Activated CD4-positive, alpha-beta memory T cell treated with anti-CD3 and anti-CD28 coated beads for 36 hours (primary cell): Measurements from ENCODE around the gene DUSP9. TPM values are rescaled to one million over a fixed set of nuclear protein-coding genes. Genes with fewer than 3 reads are reported as not detected.
A peak's percentile ranks its signal among the peaks of the same experiment; 100 is the strongest.
"Not testable (repeated sequence)": the region's sequence is repeated elsewhere in the genome, so short reads cannot be mapped to it uniquely, and the experiment has no call there.

Experiments
- CTCF ChIA-PET: fragments of 350-600 bp; sonication (Branson Sonifier 250); formaldehyde crosslinking; loops from one replicate; lab custom pipeline; 2021; ENCODE audit warnings: antibody characterized with exemption, inconsistent platforms; lab: Charles Lee
- POLR2A ChIA-PET: fragments of 350-600 bp; sonication (Branson Sonifier 250); formaldehyde crosslinking; loops from one replicate; lab custom pipeline; 2021; ENCODE audit warnings: antibody characterized with exemption; lab: Charles Lee
- DNase-seq: peaks from one replicate; pipeline ENCODE4 v3.0.0-alpha.2; 2020
- H3K27ac Mint-ChIP-seq: one replicate; pipeline ENCODE4 v1.8.0; 2021; ENCODE audit warnings: mixed read lengths
- H3K27me3 Mint-ChIP-seq: one replicate; pipeline ENCODE4 v1.8.0; 2021; ENCODE audit warnings: mixed read lengths
- H3K36me3 Mint-ChIP-seq: one replicate; pipeline ENCODE4 v1.8.0; 2021; ENCODE audit warnings: mixed read lengths
- H3K4me1 Mint-ChIP-seq: one replicate; pipeline ENCODE4 v1.8.0; 2021; ENCODE audit warnings: low read depth, mixed read lengths
- H3K4me3 Mint-ChIP-seq: one replicate; pipeline ENCODE4 v1.8.0; 2021; ENCODE audit warnings: mild to moderate bottlenecking, mixed read lengths
- H3K9me3 Mint-ChIP-seq: one replicate; pipeline ENCODE4 v1.8.0; 2021; ENCODE audit warnings: mixed read lengths
- intact Hi-C: fragments of 100-400 bp; cut with micrococcal nuclease; formaldehyde crosslinking; loops from one replicate; pipeline ENCODE4 v1.15.1; 2023
- total RNA-seq, 2 experiments: library from RNA; stranded (reverse); gene quantifications; one replicate each; pipeline ENCODE4 v1.2.3, GENCODE V29; 2021

DUSP9 gene
- total RNA-seq, 2 experiments from 2014 or later = 0.12 to 0.26 TPM

DNA sequence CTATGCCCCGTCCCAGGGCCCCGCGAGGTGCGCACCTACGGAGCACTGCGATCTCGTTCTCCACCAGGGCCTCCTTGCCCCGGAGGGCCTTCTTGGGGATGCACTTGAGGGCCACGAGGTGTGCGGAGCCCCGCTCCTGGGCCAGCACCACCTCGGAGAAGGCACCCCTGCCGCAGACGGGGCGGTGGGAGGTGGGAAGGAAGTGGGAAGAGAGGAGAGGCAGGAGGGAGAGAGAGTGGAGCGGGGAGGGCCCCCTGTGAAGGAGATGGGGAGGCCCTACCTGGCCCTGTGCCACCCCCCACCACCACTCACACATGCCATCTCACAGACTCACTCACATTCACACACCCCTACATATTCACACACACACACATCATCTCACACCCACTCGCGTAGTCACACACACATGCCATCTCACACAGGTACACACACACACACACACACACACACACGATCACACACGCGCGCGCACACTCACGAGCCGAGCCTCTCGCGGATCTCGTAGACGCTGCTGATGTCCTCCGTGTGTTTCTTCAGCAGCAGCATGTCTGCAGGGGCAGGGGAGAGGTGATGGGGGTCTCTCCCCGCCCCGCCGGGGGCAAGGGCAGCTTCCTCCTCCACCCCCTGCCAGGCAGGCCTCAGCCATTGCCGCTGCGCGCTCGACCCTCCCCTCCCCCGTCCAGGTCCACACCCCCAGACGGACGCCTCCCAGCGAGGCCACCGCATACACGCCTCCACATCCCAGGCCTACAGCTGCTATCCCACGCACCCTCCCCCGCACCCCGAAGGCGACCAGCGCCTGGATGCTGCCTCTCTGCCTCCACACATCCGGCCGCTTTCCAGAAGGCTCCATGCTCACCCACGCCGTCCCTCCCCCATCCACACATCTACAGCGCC is 25.8 kb downstream of the DUSP9 start:
- intact Hi-C loops = no loop called here
- no peak overlapping the region for H3K4me3 Mint-ChIP-seq
- H3K27me3 Mint-ChIP-seq = peaks cover 18% of the 10 kb centered on the region
- peaks cover 4% of the 10 kb centered on the region for H3K4me1 Mint-ChIP-seq
- no peak for DNase-seq
- H3K27ac Mint-ChIP-seq = no peak overlapping the region
- ChIA-PET POLR2A (no interaction called here), CTCF (no interaction called here)
- no peaks in the 10 kb centered on the region for H3K36me3 Mint-ChIP-seq
- no peaks in the 10 kb centered on the region for H3K9me3 Mint-ChIP-seq

DNA sequence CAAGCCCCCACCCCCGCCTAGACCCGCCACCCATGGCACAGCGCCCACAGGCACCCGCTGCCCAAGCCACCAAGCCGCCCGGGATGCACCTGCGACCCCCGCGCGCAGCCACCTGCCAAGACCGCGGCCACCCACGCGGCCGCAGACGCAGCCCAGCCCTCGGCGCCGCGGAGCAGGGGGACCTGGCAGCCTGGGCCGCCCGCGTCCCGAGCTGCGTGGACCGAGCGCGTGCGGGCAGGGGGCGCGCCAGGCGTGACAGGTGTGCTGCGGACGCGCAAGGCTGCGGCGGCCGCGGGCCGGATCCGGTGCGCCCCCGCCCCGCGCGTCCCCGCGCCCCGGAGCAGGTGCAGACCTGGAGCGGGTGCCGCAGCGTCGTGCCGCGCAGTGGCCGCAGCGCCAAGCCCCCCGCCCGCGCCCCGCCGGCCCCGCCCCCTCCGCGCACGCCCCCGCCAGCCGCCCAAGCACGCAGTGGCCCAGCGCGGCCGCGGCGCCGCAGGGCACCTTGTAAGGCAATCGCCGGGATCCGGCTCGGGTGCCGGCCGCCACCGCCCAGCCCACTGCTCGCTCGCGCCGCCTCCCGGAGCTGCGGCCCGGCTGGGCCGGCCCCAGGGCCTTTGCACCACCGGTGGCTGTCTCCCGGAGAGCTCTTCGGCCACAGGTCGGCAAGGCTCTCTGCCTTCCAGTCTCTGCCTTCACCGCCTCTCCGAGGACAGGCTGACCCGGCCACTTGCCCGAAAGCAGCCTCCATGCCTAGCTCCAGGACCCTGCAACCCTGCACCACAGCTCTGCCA is 26.6 kb downstream of the DUSP9 start, which contains the start of gene PNCK:
TSS of gene PNCK (minus strand) at position 386 of the 791 bp plus-strand sequence. CDS start 737 bp downstream, outside the sequence.
- CTCF ChIA-PET = no interaction called here
- intact Hi-C loops = no loop called here
- Mint-ChIP-seq H3K27me3 (peaks cover 20% of the 10 kb centered on the region), H3K4me3 (no peak within 1 kb of the TSS), H3K4me1 (peaks cover 4% of the 10 kb centered on the region), H3K27ac (no peak within 1 kb of the TSS), H3K36me3 (no peaks in the 10 kb centered on the region), H3K9me3 (no peaks in the 10 kb centered on the region)
- POLR2A ChIA-PET = no interaction called here
- no peak for DNase-seq

- H3K36me3 Mint-ChIP-seq = no peaks in the 10 kb centered on the region
- no peaks in the 10 kb centered on the region for H3K9me3 Mint-ChIP-seq
- peaks cover 4% of the 10 kb centered on the region for H3K4me1 Mint-ChIP-seq
- no peak overlapping the region for H3K4me3 Mint-ChIP-seq
- no peak overlapping the region for H3K27ac Mint-ChIP-seq
- H3K27me3 Mint-ChIP-seq = peaks cover 20% of the 10 kb centered on the region
- POLR2A ChIA-PET = no interaction called here
- no peak for DNase-seq
- CTCF ChIA-PET = no interaction called here
- intact Hi-C loops = no loop called here
Observed at GRCh38 chrX:153674219-153674851, 27.3 kb downstream of the DUSP9 start.

DNA sequence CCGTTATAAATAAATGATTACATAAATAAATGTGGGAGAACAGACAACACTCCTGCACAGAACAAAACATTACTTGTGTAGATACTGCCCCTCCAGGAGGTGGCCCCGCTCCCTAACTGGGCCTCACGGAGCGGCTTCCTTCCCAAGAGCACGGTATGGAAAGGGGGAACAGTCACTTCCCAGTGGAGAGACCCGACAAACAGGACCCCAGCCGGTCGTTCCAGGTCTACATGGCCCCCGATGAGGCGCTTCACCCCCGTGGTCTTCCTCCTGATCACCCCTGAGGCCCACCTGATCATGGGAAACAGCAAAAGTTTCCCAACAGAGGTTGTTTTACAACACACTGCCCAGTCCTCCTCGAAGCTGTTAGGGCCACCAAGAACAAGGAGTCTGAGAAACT is 34.2 kb downstream of the DUSP9 start:
- no peak overlapping the region for H3K27ac Mint-ChIP-seq
- H3K4me3 Mint-ChIP-seq = no peak overlapping the region
- no peaks in the 10 kb centered on the region for H3K9me3 Mint-ChIP-seq
- H3K4me1 Mint-ChIP-seq = no peaks in the 10 kb centered on the region
- ChIA-PET POLR2A (no interaction called here), CTCF (no interaction called here)
- H3K36me3 Mint-ChIP-seq = no peaks in the 10 kb centered on the region
- intact Hi-C loops = no loop called here
- H3K27me3 Mint-ChIP-seq = peaks cover 6% of the 10 kb centered on the region
- DNase-seq = no peak

- H3K36me3 Mint-ChIP-seq, H3K4me1 Mint-ChIP-seq, intact Hi-C loops, H3K27ac Mint-ChIP-seq, DNase-seq, H3K27me3 Mint-ChIP-seq, H3K9me3 Mint-ChIP-seq, POLR2A ChIA-PET, H3K4me3 Mint-ChIP-seq: not testable (repeated sequence)
- CTCF ChIA-PET = interaction anchor here (1.0 to 1.5 kb wide), 2 partner anchors 14 to 74 kb away, joined by 3 to 6 read pairs; no protein-coding TSS in a partner anchor
Observed at GRCh38 chrX:153683486-153683885, 36.5 kb downstream of the DUSP9 start.

- no peak for DNase-seq
- ChIA-PET POLR2A (no interaction called here), CTCF (interaction anchor here (0.9 to 1.5 kb wide), 4 partner anchors 15 to 75 kb away, joined by 3 to 6 read pairs (median 4); no protein-coding TSS in a partner anchor)
- Mint-ChIP-seq H3K36me3 (no peaks in the 10 kb centered on the region), H3K9me3 (no peaks in the 10 kb centered on the region), H3K4me1 (no peaks in the 10 kb centered on the region), H3K27ac (no peak overlapping the region), H3K4me3 (no peak overlapping the region), H3K27me3 (peaks cover 2% of the 10 kb centered on the region)
- intact Hi-C loops = no loop called here
Observed at GRCh38 chrX:153684467-153685155, 37.6 kb downstream of the DUSP9 start.

DNA sequence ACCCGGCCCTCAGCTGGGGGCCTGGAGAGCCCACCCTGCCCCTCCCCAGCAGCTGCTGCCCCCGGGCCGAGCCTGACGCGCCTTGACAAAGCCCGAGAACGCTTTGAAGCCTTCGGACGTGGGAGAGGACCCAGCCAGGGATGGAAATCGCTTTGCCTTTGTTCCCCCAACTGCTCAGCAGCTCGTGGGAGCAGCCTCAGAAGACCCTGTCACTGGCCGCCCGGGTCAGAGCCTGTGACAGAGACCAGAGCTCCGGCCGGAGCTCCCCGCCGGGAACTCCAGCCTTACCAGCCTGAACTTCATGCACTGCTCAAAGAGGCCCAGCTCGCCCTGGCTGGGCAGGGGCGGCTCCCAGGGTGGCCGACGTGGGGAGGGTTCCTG is 38.1 kb downstream of the DUSP9 start:
- Mint-ChIP-seq H3K4me1 (no peaks in the 10 kb centered on the region), H3K36me3 (no peaks in the 10 kb centered on the region), H3K9me3 (no peaks in the 10 kb centered on the region), H3K27me3 (peaks cover 4% of the 10 kb centered on the region), H3K4me3 (no peak overlapping the region), H3K27ac (no peak overlapping the region)
- DNase-seq = no peak
- ChIA-PET POLR2A (no interaction called here), CTCF (interaction anchor here (0.9 to 1.5 kb wide), 3 partner anchors 16 to 20 kb away, joined by 4 to 6 read pairs (median 5); no protein-coding TSS in a partner anchor)
- intact Hi-C loops = no loop called here

DNA sequence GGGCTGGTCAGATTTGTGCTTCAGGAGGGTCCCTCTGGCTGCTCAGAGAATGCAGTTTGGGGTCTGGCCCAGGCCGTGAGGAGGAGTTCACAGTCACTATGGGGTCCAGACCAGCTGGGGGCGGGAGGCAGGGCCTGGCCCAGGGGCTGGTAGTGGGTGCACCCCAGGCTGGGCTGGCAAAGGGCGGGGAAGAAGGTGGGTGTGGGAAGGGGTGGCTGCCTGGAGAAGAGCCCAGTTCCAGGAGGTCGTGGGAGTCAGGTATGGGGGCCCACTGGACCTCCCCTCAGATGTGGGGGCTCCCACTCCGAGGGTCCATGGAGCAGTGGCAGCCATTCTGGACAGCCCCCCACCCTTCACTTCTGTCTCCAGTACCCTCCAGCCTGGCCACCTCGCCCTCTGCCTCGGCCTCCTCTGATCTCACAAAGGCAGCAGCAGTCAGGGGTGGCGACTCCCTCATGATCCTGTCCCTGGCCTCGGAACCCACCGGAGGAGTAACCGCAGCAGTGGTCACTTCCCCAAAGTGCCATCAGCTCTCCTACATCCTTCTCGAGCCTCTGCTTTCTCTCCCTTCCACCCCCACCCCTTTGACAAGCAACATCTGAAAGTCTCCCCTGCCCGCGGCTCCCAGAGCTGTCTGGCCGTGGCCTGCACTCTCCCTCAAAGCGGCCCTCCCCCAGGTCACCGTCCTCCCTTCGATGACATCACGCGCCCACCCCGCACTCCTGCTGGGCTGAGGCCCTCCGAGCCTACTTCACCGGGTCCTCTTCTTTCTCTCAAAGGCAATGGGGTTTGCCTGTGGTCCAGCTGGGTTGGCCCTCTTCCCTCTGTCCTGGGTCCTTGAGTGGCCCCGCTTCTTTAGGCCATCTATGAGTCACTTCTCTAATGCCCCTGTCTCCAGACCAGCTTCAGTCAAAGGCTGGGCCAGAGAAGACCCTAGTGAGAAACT is 39.0 kb downstream of the DUSP9 start:
- Mint-ChIP-seq H3K27me3 (peaks cover 2% of the 10 kb centered on the region), H3K4me3 (no peak overlapping the region), H3K36me3 (no peaks in the 10 kb centered on the region), H3K9me3 (no peaks in the 10 kb centered on the region), H3K27ac (no peak overlapping the region), H3K4me1 (no peaks in the 10 kb centered on the region)
- no peak for DNase-seq
- ChIA-PET POLR2A (no interaction called here), CTCF (interaction anchor here (0.9 to 1.9 kb wide), 4 partner anchors 18 to 23 kb away, joined by 4 to 10 read pairs (median 6); no protein-coding TSS in a partner anchor)
- intact Hi-C loops = no loop called here

DNA sequence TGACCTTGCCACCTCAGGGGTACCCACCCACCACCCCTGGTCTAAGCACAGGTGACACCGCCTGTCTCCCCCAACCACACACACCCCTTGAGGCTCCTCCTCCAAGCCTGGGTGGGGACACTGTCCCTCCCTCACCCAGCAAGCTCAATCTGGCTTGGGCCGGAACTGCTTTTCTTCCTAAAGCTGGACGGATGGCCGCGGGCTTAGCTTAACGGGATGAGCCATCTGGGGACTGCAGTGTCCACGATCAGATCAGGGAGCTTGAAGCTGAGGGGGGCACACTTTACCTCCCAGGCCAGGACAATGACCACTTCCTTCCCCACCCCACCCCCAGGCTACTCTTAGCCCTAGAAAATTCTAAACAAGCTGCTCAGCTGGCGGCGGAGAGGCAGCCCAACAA is 39.7 kb downstream of the DUSP9 start:
- Mint-ChIP-seq H3K36me3 (no peaks in the 10 kb centered on the region), H3K4me1 (no peaks in the 10 kb centered on the region), H3K27ac (no peak overlapping the region), H3K9me3 (no peaks in the 10 kb centered on the region), H3K27me3 (peaks cover 2% of the 10 kb centered on the region), H3K4me3 (no peak overlapping the region)
- intact Hi-C loops = no loop called here
- no peak for DNase-seq
- CTCF ChIA-PET = interaction anchor here (1.8 to 1.9 kb wide), 2 partner anchors 19 to 22 kb away, joined by 6 to 10 read pairs; no protein-coding TSS in a partner anchor
- POLR2A ChIA-PET = no interaction called here

- ChIA-PET CTCF (interaction anchor here (0.7 to 1.9 kb wide), 3 partner anchors 20 to 107 kb away, joined by 3 to 10 read pairs (median 6); partner anchors contain the start of genes IDH3G and SSR4), POLR2A (interaction anchor here (0.6 kb wide), 1 partner anchor 49 kb away, joined by 3 read pairs; no protein-coding TSS in a partner anchor)
- Mint-ChIP-seq H3K27me3 (peaks cover 2% of the 10 kb centered on the region), H3K9me3 (no peaks in the 10 kb centered on the region), H3K4me1 (no peaks in the 10 kb centered on the region), H3K4me3 (peak within 1 kb of the TSS; percentile 68), H3K36me3 (no peaks in the 10 kb centered on the region), H3K27ac (no peak within 1 kb of the TSS)
- DNase-seq = peak; percentile 48
- intact Hi-C loops = no loop called here
Observed at GRCh38 chrX:153687121-153688039, 40.4 kb downstream of the DUSP9 start, which contains the start of gene SLC6A8. TSS of gene SLC6A8 (plus strand) at chrX:153687926. CDS start at chrX:153688575, 649 bp downstream.
